Brain microvascular endothelial cell (primary cell): ENCODE measurements around the gene TMOD1.
A peak's percentile ranks its signal among the peaks of the same experiment; 100 is the strongest.

Experiments used
- DNase-seq: peaks from one replicate; pipeline ENCODE4 v3.0.0-alpha.2; 2020
- H3K27ac ChIP-seq: fragments of 250-450 bp; sonication (Bioruptor Pico); 2 replicates; pipeline ENCODE4 v1.5.1; 2020; ENCODE audit warnings: mild to moderate bottlenecking, moderate library complexity
- H3K27me3 ChIP-seq: fragments of 250-450 bp; sonication (Bioruptor Pico); replicated peaks from 2 replicates; pipeline ENCODE4 v1.5.1; 2020; ENCODE audit warnings: mild to moderate bottlenecking
- H3K36me3 ChIP-seq: fragments of 250-450 bp; sonication (Bioruptor Pico); replicated peaks from 2 replicates; pipeline ENCODE4 v1.5.1; 2020; ENCODE audit warnings: mild to moderate bottlenecking
- H3K4me3 ChIP-seq: 2 replicates; pipeline ENCODE4 v1.5.1; 2011; ENCODE audit warnings: low read depth, mild to moderate bottlenecking, control low read depth, low read length, moderate library complexity
- in situ Hi-C: cut with HindIII; loops from 2 replicates; pipeline ENCODE4 v1.10.0; 2017; ENCODE audit warnings: low sequenced_read_pairs, low pct_ligation_motif_present
- TF ChIP-seq, protein P1 (sequence below): IDR thresholded peaks from 2 replicates; pipeline ENCODE4 v1.5.1; 2011; ENCODE audit warnings: low read depth, mild to moderate bottlenecking, moderate library complexity, low read length, control low read depth, inconsistent platforms; ENCODE audit errors: missing control alignments

The TMOD1 gene

DNA sequence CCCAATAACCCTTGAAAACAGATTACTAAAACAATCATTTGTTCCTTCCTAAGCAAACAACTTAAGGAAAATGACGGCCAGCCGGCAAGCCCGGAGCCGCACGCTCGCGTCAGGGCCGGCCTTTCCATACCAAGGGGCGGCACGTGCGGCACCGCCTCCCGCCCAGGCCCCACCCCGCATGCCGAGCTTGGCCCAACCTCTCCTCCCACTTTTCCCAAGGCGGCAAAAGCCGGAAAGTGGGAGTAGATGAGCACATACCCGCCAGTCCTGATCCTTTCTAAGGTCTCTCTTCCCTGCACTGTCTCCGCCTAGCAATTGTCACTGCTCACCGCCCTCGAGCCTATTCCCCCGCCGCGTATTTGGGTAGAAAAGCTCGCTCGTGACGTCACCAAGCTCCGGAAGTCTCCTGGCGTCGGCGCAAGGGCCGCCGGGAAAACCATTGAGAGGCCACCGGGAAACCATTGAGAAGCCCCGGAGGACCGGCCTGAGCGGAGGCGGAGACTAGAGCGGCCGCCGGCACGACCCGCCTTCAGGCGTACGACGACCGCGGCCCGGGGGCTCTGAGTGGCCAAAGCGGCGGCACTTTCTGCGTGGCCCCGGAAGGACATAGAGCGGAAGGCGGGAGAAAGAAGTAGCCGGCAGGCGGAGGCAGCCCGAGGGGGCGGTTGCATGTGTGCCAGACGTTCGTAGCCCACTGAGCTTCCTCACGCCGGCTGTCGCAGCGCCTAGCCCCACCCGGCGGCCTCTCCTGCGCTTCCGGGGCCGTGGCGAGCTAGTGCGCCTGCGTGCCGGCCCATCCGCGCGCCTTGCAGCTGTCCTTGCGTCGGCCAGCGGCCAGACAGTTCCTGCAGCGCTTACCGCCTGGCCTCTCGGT is 131.8 kb downstream of the TMOD1 start, which contains the start of the genes NCBP1 and TSTD2:
NCBP1 (plus strand) TSS at position 837 of the 874 bp plus-strand sequence. CDS start 61 bp downstream, outside the sequence.
TSTD2 (minus strand) TSS at position 384 of the 874 bp plus-strand sequence. CDS start 5,806 bp downstream, outside the sequence.
- TF ChIP-seq, protein P1, sequence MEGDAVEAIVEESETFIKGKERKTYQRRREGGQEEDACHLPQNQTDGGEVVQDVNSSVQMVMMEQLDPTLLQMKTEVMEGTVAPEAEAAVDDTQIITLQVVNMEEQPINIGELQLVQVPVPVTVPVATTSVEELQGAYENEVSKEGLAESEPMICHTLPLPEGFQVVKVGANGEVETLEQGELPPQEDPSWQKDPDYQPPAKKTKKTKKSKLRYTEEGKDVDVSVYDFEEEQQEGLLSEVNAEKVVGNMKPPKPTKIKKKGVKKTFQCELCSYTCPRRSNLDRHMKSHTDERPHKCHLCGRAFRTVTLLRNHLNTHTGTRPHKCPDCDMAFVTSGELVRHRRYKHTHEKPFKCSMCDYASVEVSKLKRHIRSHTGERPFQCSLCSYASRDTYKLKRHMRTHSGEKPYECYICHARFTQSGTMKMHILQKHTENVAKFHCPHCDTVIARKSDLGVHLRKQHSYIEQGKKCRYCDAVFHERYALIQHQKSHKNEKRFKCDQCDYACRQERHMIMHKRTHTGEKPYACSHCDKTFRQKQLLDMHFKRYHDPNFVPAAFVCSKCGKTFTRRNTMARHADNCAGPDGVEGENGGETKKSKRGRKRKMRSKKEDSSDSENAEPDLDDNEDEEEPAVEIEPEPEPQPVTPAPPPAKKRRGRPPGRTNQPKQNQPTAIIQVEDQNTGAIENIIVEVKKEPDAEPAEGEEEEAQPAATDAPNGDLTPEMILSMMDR: peak; percentile 7

DNA sequence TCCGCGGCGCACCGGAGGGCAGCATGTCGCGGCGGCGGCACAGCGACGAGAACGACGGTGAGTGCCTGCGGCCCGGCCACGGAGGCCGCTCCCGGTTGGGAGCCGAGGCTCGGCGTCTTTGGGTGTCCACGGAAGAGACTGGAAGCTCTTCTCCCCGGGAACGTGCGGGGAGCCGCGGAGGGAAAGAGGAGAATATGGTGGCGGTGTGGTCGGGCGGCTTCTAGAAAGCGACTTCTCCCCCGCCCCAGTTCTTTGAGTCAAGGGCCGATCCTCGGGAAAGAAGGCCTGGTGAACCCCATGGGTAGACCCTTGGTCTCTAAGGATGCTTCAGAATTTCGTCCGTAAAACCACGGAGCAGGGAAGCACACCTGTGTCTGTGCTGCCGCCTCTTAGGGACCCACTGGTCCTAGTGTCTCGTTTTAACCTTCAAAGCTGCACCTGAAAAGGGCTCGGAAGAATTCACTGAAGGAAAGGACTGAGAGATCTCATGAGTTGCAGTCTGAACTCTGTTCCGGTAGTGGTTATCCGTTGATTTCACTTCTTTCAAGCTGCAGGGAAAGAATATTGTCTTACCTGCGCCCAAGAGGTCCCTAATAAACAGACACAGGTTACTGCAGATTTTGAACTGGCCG is 132.5 kb downstream of the TMOD1 start:
- H3K27me3 ChIP-seq: no peaks in the 10 kb centered on the region
- peak overlapping the region; percentile 95 for H3K4me3 ChIP-seq
- in situ Hi-C loops: no loop called here
- H3K27ac ChIP-seq: peak overlapping the region; percentile 97
- no peaks in the 10 kb centered on the region for H3K36me3 ChIP-seq
- no peak for DNase-seq
- TF ChIP-seq, protein P1: no peak

More for the DNA sequence above, 131.8 kb downstream of the TMOD1 start, which contains the start of the genes NCBP1 and TSTD2:
- Histone ChIP-seq H3K27ac (peak within 1 kb of the TSS; percentile 97), H3K27me3 (no peaks in the 10 kb centered on the region), H3K36me3 (no peaks in the 10 kb centered on the region), H3K4me3 (peak within 1 kb of the TSS; percentile 95)
- in situ Hi-C loops: no loop called here
- DNase-seq: peak; percentile 96

DNA sequence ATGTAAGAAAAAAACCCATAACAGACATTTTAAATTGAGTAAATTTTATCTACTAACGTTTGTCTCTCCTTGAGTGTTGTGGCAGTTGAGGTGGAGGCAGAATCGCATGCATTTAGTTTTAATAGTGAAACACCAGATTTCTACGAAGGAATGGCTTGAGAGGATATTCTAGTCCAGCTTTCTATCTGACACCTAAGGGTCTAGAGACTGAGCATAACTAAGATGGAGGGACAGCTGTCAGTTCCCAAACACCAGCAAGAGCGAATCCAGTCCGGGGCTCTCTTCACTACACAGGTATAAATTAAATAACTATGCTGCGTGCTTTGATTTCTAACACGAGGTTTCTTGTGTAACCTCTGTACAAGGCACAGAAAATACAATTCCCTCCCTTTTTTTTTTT is 133.6 kb downstream of the TMOD1 start:
- TF ChIP-seq, protein P1: no peak
- Histone ChIP-seq H3K4me3 (peak overlapping the region; percentile 95), H3K27ac (no peak overlapping the region), H3K36me3 (no peaks in the 10 kb centered on the region), H3K27me3 (no peaks in the 10 kb centered on the region)
- no peak for DNase-seq
- in situ Hi-C loops: no loop called here

DNA sequence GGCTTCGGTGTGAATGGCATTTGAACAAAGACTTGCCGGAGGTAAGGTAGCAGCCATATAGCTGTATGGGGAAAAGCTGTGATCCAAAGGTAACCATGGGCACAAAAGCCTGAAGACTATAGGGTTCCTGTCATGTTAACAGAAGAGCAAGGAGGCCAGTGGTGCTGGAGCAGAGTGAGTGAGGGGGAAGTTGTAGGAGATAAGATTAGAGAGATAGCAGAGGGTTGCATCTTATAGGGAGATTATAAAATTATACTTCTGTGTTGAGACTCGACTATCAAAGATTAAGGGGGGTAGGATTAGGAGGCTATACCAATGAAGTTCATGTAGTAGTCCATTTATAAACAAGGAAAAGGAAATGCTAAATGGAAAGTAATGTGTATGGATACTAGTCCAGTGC is 135.4 kb downstream of the TMOD1 start:
- in situ Hi-C loops: no loop called here
- Histone ChIP-seq H3K4me3 (no peak overlapping the region), H3K27ac (no peak overlapping the region), H3K27me3 (no peaks in the 10 kb centered on the region), H3K36me3 (peaks cover 1% of the 10 kb centered on the region)
- TF ChIP-seq, protein P1: no peak
- no peak for DNase-seq

GRCh38 chr9:97638666-97639065 is 137.2 kb downstream of the TMOD1 start:
- DNase-seq: no peak
- Histone ChIP-seq H3K4me3 (no peak overlapping the region), H3K27me3 (no peaks in the 10 kb centered on the region), H3K27ac (no peak overlapping the region), H3K36me3 (peaks cover 11% of the 10 kb centered on the region)
- TF ChIP-seq, protein P1: peak; percentile 45
- in situ Hi-C loops: no loop called here
